HG02884 (cell line): ENCODE measurements around the gene RDH16.
"Not testable (repeated sequence)": the region's sequence is repeated elsewhere in the genome, so short reads cannot be mapped to it uniquely, and the experiment has no call there.

Experiments
- ATAC-seq: cut with Tn5 transposase; IDR thresholded peaks from one replicate; pipeline ENCODE4 v1.9.1; 2021; ENCODE audit warnings: mild to moderate bottlenecking, moderate library complexity; ENCODE audit not compliant: unreplicated experiment

RDH16 gene

DNA sequence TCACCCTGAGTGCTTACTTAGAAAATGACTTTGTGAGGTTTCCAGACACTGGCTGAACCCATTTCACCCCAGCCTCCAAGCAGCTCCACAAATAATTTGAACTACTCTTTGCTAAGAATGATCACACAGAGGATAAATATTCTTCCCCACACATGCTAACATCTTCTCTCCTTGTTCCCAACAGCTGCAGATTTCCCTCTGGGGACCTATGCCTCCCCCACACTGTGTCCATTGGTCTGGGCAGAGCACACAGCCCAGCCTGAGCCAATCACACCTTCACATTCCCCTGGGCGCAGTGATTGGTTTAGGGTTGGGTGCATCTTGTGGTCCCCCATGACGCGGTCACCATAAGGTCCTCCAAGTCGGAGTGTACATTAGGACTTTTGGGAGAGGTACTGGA is 30.1 kb downstream of the RDH16 start:
- no peak for ATAC-seq

GRCh38 chr12:56922031-56922430 is 35.4 kb downstream of the RDH16 start:
- no peak for ATAC-seq

DNA sequence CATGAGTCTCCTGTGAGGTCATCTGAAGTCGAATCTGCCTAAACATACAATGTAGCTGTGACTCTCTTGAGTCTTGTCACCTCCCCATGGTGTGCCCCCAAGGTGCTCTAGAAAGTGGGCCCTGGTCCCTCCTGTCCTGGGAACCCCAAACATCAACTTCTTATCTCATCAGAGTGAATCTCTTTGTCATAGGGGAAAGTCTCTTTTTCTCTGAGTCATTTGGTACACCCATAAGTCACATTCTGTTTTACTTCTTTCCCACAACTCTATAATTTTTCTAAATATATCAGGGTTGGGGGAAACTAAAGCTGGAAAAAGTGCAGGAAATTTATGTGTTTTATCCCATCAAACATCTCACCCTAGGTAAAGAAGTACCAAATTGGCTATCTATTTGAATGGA is 36.1 kb downstream of the RDH16 start:
- ATAC-seq: no peak

GRCh38 chr12:56918139-56918538 is 39.3 kb downstream of the RDH16 start:
- not testable (repeated sequence) for ATAC-seq

GRCh38 chr12:56916996-56917333 is 40.4 kb downstream of the RDH16 start:
- ATAC-seq: no peak

DNA sequence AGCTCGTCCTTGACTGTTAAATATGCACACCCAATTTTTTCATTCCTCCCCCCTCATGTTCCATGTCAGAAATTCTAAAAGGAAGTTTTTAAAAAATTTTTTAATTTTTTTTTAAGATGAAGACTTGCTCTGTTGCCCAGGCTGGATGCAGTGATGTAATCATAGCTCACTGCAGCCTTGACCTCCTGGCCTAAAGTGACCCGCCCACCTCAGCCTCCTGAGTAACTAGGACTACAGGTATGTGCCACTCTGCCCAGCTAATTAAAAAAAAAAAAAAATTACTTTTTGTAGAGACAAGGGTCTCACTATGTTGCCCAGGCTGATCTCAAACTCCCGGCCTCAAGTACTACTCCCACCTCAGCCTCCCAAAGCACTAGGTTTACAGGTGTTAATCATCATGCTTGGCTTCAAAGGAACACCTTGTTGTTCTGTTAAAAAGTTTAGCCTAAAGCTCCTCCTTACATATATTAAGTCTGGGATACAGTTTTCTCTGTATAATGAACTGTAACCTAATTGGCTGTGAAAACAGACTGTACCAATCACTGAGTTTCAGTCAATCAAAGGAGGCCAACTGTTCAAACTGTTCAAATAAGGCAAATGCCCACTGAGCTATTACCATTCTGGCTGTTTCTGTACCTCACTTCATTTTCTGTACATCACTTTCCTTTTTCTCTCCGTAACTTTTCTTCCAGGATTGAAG is 41.0 kb downstream of the RDH16 start:
- ATAC-seq: no peak

DNA sequence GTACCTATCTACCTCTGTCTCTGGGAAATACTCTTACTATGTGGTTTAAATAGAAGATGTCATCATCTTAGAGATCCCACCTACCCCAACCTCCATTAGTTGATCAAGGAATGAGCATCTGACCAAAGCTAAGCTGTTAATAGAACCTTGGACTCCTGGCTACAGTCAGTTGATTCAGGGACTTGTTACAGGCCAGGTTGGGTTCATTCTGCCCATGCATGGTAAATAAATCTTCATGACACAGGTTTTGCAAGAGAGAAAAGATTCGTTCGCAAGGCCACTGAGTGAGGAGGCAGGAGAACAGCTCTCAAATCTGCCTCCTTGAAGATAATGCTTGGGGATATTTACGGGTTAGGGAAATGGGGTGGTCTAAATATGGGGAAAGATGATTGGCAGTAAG is 42.7 kb downstream of the RDH16 start:
- no peak for ATAC-seq

DNA sequence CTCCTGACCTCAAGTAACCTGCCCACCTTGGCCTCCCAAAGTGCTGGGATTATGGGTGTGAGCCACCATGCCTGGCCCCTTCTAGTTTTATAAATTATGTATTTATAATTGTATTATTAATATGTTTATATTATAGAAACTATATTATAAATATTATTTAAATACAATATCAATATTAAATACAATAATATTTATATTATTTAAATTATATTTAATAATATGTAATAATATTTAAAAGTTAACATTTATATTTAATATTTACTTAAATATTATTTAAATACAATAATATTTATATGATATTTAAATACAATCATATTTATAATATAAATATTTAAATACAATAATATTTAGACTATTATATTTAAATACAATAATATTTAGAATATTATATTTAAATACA is 43.2 kb downstream of the RDH16 start:
- no peak for ATAC-seq

- ATAC-seq: not testable (repeated sequence)
These were observed 48.0 kb downstream of the RDH16 start for GRCh38 chr12:56909403-56909802.

GRCh38 chr12:56908136-56908535 is 49.3 kb downstream of the RDH16 start:
- ATAC-seq: no peak

DNA sequence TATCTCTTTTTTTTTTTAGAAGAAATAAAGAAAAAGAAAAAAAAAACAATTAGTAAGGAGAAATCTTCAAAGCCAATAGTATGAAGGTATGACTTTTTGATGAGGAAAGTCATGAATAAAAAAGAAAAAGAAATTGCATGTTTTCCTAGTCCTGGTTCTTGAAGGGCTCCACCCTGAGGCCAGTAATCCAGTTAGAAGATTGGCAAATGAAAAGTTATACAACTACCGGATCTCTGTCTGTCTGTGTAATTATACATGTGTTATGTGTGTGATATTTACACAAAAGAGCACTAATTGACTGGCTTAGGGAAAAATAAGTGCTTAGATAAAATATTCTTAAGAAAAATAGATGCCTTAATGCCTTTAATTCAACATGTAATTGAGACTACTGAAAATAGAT is 51.6 kb downstream of the RDH16 start:
- no peak for ATAC-seq

GRCh38 chr12:56903374-56903773 is 54.0 kb downstream of the RDH16 start:
- ATAC-seq: no peak
